ENCODE measurements around the gene OR8S1.
"Not testable (repeated sequence)": the region's sequence is repeated elsewhere in the genome, so short reads cannot be mapped to it uniquely, and the experiment has no call there.

The OR8S1 gene, protein sequence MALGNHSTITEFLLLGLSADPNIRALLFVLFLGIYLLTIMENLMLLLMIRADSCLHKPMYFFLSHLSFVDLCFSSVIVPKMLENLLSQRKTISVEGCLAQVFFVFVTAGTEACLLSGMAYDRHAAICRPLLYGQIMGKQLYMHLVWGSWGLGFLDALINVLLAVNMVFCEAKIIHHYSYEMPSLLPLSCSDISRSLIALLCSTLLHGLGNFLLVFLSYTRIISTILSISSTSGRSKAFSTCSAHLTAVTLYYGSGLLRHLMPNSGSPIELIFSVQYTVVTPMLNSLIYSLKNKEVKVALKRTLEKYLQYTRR

DNA sequence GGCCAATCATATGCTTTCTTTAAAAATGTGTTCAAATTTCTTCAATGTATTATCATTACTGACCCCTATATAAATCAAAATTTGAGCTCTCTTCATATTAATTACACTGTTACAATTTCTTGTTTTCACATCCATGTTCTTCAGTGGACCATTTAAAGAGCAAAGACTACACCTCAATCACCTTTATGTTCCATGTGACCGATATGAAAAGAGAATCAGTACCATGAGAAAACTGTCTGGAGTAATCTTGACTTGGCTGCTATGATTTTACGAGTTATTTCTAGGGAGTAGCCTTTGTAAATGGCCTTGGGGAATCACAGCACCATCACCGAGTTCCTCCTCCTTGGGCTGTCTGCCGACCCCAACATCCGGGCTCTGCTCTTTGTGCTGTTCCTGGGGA is at the start of gene OR8S1:
Gene OR8S1, plus strand, starts transcription at position 301 of the 400 bp plus-strand sequence. Its CDS starts 0 bp downstream, at position 301.
- Histone ChIP-seq H3K4me1 (no peaks in the 10 kb centered on the region), H3K4me3 (no peak within 1 kb of the TSS), H3K27me3 (ENCODE audit: low read depth) (no peaks in the 10 kb centered on the region), H3K36me3 (replicated peaks) (no peaks in the 10 kb centered on the region), H3K9me3 (no peaks in the 10 kb centered on the region)
- no peak for DNase-seq (ENCODE audit: low spot score in 2 of 2)
- in situ Hi-C loops (cut with MboI; ENCODE audit: low sequenced_read_pairs): no loop called here

DNA sequence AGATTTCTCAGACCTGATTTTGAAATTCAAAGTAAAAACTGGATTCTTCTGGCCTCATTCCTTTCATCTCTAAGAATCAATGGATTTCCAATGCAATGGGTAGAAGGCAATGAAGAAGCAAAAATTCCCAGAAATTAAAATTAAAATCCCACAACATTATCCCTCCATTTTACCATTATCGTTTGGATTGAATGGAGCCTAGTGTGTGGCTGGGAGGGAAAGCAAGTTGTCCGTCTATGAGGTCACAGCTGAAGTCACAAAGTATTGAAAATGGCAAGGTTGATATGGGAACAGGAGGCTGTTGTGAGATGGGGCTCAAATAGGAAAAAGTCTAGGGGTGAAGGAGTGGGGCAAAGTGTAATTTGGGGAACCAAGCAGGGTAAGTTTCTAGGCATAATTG is 43.2 kb upstream of the OR8S1 start, which contains the start of gene C12orf54:
Gene C12orf54, plus strand, starts transcription at position 301 of the 400 bp plus-strand sequence. CDS start 799 bp downstream, outside the sequence.
- in situ Hi-C loops (cut with MboI; ENCODE audit: low sequenced_read_pairs): no loop called here
- no peak for DNase-seq (ENCODE audit: low spot score in 2 of 2)
- no peaks in the 10 kb centered on the region for H3K27me3 ChIP-seq (ENCODE audit: low read depth)
- no peaks in the 10 kb centered on the region for H3K36me3 ChIP-seq (replicated peaks)
- no peak within 1 kb of the TSS for H3K4me3 ChIP-seq
- H3K9me3 ChIP-seq: no peaks in the 10 kb centered on the region
- H3K4me1 ChIP-seq: no peaks in the 10 kb centered on the region

DNA sequence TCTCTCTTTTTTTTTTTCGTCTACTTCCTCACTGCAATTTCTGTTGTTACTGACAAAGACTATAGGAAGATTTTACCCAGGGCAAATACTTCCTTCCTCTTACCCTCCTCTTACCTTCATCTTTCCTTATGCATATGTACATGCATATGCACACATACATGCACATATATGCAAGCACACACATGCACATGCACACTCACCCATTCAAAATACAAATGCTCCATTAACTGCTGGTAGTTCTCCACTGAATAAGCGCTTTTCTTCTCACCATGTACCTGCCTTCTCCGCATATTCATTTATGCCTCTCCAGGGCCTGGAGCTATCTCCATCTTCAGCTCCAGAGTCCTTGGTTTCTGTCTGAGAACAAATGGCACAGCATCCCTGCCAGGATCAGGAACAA is 42.5 kb upstream of the OR8S1 start:
- H3K27me3 ChIP-seq (ENCODE audit: low read depth): no peaks in the 10 kb centered on the region
- H3K9me3 ChIP-seq: no peaks in the 10 kb centered on the region
- in situ Hi-C loops (cut with MboI; ENCODE audit: low sequenced_read_pairs): no loop called here
- H3K4me1 ChIP-seq: no peaks in the 10 kb centered on the region
- DNase-seq (ENCODE audit: low spot score in 2 of 2): no peak
- no peak overlapping the region for H3K4me3 ChIP-seq
- no peaks in the 10 kb centered on the region for H3K36me3 ChIP-seq (replicated peaks)

DNA sequence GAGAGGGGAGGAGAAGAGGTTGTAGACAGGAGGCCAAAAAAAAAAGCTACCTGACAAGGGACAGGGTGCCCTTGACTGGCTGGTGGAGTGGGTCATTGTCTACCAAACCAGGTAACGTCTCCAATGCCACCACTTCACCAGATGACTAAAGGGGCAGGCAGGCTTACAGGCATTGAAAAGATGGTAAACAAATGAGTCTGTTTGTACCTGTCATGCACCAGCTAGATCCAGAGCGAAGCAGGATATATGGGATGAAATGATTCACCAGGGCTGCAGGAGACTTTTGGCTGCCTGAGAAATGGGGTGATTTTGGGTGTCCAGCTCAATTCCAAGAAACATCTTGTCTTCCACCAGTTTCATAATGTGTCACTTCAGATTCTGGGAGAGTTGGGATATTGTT is 39.2 kb upstream of the OR8S1 start:
- DNase-seq (ENCODE audit: low spot score in 2 of 2): no peak
- no peak overlapping the region for H3K4me3 ChIP-seq
- H3K4me1 ChIP-seq: no peaks in the 10 kb centered on the region
- no peaks in the 10 kb centered on the region for H3K9me3 ChIP-seq
- in situ Hi-C loops (cut with MboI; ENCODE audit: low sequenced_read_pairs): no loop called here
- no peaks in the 10 kb centered on the region for H3K36me3 ChIP-seq (replicated peaks)
- no peaks in the 10 kb centered on the region for H3K27me3 ChIP-seq (ENCODE audit: low read depth)

DNA sequence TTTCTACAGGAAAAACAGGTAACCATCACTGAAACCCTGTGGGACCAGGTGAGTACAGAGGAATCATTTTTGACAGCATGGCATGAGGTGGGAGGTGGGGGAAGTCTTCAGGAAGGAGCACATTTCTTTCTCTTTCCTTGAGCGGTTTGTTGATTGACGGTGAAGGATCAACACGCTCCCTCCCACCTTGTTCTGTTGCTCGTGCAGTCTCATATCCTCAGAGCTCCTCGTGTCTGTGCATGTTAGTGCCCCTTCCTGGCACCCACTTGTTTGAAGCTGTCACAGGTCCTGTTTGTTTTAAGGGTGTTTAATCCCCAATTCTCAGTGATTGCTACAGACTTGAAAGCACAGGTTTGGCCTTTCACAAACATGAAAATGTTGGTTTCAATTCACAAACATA is 38.8 kb upstream of the OR8S1 start:
- no peaks in the 10 kb centered on the region for H3K9me3 ChIP-seq
- no peaks in the 10 kb centered on the region for H3K4me1 ChIP-seq
- in situ Hi-C loops (cut with MboI; ENCODE audit: low sequenced_read_pairs): no loop called here
- no peak for DNase-seq (ENCODE audit: low spot score in 2 of 2)
- no peak overlapping the region for H3K4me3 ChIP-seq
- no peaks in the 10 kb centered on the region for H3K36me3 ChIP-seq (replicated peaks)
- no peaks in the 10 kb centered on the region for H3K27me3 ChIP-seq (ENCODE audit: low read depth)

DNA sequence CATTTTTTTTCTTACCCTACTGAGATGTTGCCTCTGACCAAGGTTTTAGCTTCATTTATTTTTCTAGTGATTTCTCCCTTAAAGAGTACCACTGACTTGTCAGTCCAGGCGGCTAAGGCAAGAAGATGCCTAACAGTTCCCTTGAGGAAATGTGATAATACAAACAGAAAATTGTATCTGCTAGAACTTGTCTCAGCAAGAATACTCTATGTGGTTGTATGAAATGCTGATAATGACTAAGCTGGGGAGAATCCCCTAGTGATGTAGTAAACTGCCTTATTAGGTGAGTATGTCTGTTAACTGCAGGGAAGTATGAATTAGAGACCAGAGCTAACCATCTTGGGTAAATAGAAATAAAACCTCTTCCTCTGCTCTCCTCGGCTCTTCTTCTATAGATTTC is 36.4 kb upstream of the OR8S1 start:
- no peak for DNase-seq (ENCODE audit: low spot score in 2 of 2)
- Histone ChIP-seq H3K4me1 (no peaks in the 10 kb centered on the region), H3K9me3 (no peaks in the 10 kb centered on the region), H3K27me3 (ENCODE audit: low read depth) (no peaks in the 10 kb centered on the region), H3K4me3 (no peak overlapping the region), H3K36me3 (replicated peaks) (no peaks in the 10 kb centered on the region)
- in situ Hi-C loops (cut with MboI; ENCODE audit: low sequenced_read_pairs): no loop called here

DNA sequence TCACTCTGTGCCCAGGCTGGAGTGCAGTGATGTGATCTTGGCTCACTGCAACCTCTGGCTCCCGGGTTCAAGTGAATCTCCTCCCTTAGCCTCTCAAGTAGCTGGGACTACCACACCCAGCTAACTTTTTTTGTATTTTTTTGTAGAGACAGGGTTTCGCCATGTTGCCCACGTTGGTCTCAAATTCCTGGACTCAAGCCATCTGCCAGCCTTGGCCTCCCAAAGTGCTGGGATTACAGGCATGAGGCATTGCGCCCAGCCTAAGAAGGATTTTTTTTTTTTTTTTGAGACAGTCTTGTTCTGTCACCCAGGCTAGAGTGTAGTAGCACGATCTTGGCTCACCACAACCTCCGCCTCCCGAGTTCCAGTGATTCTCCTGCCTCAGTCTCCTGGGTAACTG is 36.0 kb upstream of the OR8S1 start:
- H3K4me3 ChIP-seq; H3K4me1 ChIP-seq; DNase-seq (ENCODE audit: low spot score in 2 of 2); H3K36me3 ChIP-seq (replicated peaks); H3K9me3 ChIP-seq; H3K27me3 ChIP-seq (ENCODE audit: low read depth); in situ Hi-C loops (cut with MboI; ENCODE audit: low sequenced_read_pairs): not testable (repeated sequence)

DNA sequence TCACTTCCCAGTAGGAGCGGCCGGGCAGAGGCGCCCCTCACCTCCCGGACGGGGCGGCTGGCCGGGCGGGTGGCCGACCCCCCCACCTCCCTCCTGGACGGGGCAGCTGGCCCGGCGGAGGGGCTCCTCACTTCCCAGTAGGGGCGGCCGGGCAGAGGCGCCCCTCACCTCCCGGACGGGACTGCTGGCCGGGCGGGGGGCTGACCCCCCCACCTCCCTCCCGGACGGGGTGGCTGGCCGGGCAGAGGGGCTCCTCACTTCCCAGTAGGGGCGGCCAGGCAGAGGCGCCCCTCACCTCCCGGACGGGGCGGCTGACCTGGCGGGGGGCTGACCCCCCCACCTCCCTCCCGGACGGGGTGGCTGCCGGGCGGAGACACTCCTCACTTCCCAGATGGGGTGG is 25.2 kb upstream of the OR8S1 start:
- DNase-seq (ENCODE audit: low spot score in 2 of 2); H3K9me3 ChIP-seq; in situ Hi-C loops (cut with MboI; ENCODE audit: low sequenced_read_pairs); H3K27me3 ChIP-seq (ENCODE audit: low read depth); H3K4me3 ChIP-seq; H3K36me3 ChIP-seq (replicated peaks); H3K4me1 ChIP-seq: not testable (repeated sequence)

DNA sequence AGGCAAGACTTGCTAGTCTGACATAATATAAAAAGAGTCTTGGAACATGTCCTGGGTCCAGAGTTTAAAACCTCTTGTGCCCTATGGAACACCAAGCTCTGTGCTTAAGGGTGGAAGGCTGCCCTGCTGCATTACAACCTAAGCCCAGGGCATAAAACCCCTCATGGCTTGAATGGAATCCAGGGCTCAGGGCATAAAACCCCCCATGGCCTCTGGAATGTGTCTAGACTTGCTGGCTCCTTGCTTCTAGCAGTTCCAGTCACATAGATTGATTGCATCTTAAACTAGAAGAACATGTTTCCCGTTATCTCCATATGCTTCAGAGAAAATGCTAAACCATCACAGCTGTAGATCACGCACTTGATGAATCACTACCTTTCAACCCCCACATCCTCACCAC is 18.6 kb upstream of the OR8S1 start:
- H3K4me1 ChIP-seq; in situ Hi-C loops (cut with MboI; ENCODE audit: low sequenced_read_pairs); DNase-seq (ENCODE audit: low spot score in 2 of 2); H3K9me3 ChIP-seq; H3K4me3 ChIP-seq; H3K36me3 ChIP-seq (replicated peaks); H3K27me3 ChIP-seq (ENCODE audit: low read depth): not testable (repeated sequence)

DNA sequence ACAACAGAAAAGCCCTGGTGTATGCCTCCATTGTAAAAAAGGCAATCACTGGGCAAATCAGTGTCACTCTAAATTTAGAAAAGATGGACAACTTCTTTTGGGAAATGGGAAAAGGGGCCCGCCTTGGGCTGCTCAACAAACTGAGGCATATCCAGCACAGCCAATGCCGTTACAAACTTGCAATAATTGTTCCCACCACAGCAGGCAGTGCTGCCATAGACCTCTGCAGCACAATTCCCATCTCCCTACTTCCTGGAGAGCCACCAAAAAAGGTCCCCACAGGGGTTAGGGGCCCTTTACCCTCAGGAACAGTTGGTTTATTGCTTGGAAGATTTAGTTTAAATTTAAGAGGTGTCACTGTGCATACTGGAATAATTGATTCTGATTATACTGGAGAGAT is 16.4 kb upstream of the OR8S1 start:
- H3K4me3 ChIP-seq: no peak overlapping the region
- H3K27me3 ChIP-seq (ENCODE audit: low read depth): no peaks in the 10 kb centered on the region; the same call in 1 of the 2 replicates
- DNase-seq (ENCODE audit: low spot score in 2 of 2): no peak
- H3K9me3 ChIP-seq: no peaks in the 10 kb centered on the region
- H3K4me1 ChIP-seq: no peaks in the 10 kb centered on the region
- H3K36me3 ChIP-seq (replicated peaks): no peaks in the 10 kb centered on the region
- in situ Hi-C loops (cut with MboI; ENCODE audit: low sequenced_read_pairs): no loop called here

DNA sequence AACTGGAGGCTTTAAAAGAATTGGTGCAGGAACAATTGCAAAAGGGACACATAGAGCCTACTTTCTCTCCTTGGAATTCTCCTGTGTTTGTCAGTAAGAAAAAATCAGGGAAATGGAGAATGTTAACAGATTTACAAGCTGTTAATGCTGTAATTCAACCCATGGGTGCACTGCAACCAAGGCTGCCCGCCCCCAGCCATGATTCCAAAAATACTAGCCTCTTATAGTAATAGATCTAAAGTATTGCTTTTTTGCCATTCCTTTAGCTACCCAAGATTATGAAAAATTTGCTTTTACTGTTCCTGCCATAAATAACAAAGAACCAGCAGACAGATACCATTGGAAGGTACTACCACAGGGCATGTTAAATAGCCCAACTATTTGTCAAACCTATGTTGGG is 15.3 kb upstream of the OR8S1 start:
- no peak for DNase-seq (ENCODE audit: low spot score in 2 of 2)
- in situ Hi-C loops (cut with MboI; ENCODE audit: low sequenced_read_pairs): no loop called here
- Histone ChIP-seq H3K4me3 (no peak overlapping the region), H3K36me3 (replicated peaks) (no peaks in the 10 kb centered on the region), H3K27me3 (ENCODE audit: low read depth) (peaks cover 4% of the 10 kb centered on the region; the same call in 1 of the 2 replicates), H3K9me3 (no peaks in the 10 kb centered on the region), H3K4me1 (no peaks in the 10 kb centered on the region)

DNA sequence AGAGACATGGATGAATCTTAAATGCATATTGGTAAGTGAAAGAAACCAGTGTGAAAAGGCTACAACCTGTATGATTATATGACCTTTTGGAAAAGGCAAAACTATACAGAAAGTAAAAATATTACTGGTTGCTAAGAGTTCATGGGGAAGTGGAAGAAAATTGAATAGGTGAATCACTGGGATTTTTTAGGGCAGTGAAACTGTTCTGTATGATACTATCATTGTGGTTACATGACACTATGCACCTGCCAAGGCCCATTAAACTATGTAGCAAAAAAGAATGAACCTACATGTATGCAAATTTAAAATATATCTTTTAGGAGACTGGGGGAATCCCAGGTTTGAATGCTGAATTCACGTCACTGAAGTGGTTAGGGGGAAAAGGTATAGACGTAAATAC is 12.6 kb upstream of the OR8S1 start:
- DNase-seq (ENCODE audit: low spot score in 2 of 2): no peak
- H3K9me3 ChIP-seq: no peaks in the 10 kb centered on the region
- H3K4me3 ChIP-seq: no peak overlapping the region
- H3K27me3 ChIP-seq (ENCODE audit: low read depth): peaks cover 10% of the 10 kb centered on the region
- H3K4me1 ChIP-seq: no peaks in the 10 kb centered on the region
- in situ Hi-C loops (cut with MboI; ENCODE audit: low sequenced_read_pairs): no loop called here
- no peaks in the 10 kb centered on the region for H3K36me3 ChIP-seq (replicated peaks)

DNA sequence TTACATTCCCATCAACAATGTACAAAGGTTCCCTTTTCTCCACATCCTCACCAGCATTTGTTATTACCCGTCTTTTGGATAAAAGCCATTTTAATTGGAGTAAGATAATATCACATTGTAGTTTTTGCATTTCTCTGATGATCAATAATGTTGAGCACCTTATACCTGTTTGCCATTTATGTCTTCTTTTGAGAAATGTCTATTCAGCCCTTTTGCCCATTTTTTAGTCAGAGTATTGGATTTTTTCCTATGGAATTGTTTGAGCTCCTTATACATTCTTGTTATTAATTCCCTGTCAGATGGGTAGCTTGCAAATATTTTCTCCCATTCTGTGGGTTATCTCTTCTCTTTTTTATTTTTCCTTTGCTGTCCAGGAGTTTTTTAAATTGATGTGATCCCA is 10.7 kb upstream of the OR8S1 start:
- no peaks in the 10 kb centered on the region for H3K36me3 ChIP-seq (replicated peaks)
- H3K4me3 ChIP-seq: no peak overlapping the region
- no peaks in the 10 kb centered on the region for H3K4me1 ChIP-seq
- H3K9me3 ChIP-seq: no peaks in the 10 kb centered on the region
- in situ Hi-C loops (cut with MboI; ENCODE audit: low sequenced_read_pairs): no loop called here
- peaks cover 10% of the 10 kb centered on the region for H3K27me3 ChIP-seq (ENCODE audit: low read depth)
- DNase-seq (ENCODE audit: low spot score in 2 of 2): no peak

DNA sequence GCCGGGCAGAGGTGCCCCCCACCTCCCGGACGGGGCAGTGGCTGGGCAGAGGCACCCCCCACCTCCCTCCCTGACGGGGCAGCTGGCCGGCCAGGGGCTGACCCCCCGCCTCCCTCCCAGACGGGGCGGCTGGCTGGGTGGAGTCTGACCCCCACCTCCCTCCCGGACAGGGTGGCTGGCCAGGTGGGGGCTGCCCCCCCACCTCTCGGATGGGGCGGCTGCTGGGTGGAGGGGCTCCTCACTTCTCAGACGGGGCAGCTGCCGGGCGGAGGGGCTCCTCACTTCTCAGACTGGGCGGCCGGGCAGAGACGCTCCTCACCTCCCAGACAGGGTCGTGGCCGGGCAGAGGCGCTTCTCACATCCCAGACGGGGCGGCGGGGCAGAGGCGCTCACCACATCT is 5.1 kb upstream of the OR8S1 start:
- H3K9me3 ChIP-seq; H3K36me3 ChIP-seq (replicated peaks); H3K27me3 ChIP-seq (ENCODE audit: low read depth); H3K4me1 ChIP-seq; H3K4me3 ChIP-seq; DNase-seq (ENCODE audit: low spot score in 2 of 2); in situ Hi-C loops (cut with MboI; ENCODE audit: low sequenced_read_pairs): not testable (repeated sequence)

Data from HAP-1 (cell line).